GM12892 (cell line): ENCODE data around the gene EPHA6.

ENCODE experiments used
- POLR2AphosphoS5 ChIP-seq: IDR thresholded peaks from 2 replicates; pipeline ENCODE4 v1.6.1; 2011; ENCODE audit warnings: low read depth, low read length, control low read depth
- TAF1 ChIP-seq: IDR thresholded peaks from 2 replicates; pipeline ENCODE4 v1.6.1; 2011; ENCODE audit warnings: low read depth, mild to moderate bottlenecking, control low read depth, low read length, borderline replicate concordance

- no peak for TF ChIP-seq TAF1
- TF ChIP-seq POLR2AphosphoS5 = no peak
These were observed 420.8 kb downstream of the EPHA6 start for GRCh38 chr3:97235179-97235578.
